Glutamatergic neuron (in vitro differentiated cells): ENCODE results near the gene ASIC4. TPM values are rescaled to one million over a fixed set of nuclear protein-coding genes. Genes with fewer than 3 reads are reported as not detected.
A peak's percentile ranks its signal among the peaks of the same experiment; 100 is the strongest.

Source experiments
- DNase-seq: peaks from one replicate; pipeline ENCODE4 v3.0.0; 2022
- H3K27ac Mint-ChIP-seq: one replicate; pipeline ENCODE4 v1.8.0; 2020; ENCODE audit warnings: mild to moderate bottlenecking, mixed read lengths, inconsistent platforms; ENCODE audit not compliant: unreplicated experiment
- H3K27me3 Mint-ChIP-seq: one replicate; pipeline ENCODE4 v1.8.0; 2020; ENCODE audit warnings: mild to moderate bottlenecking, moderate library complexity, mixed read lengths, inconsistent platforms; ENCODE audit not compliant: unreplicated experiment
- H3K36me3 Mint-ChIP-seq: one replicate; pipeline ENCODE4 v1.8.0; 2020; ENCODE audit warnings: mild to moderate bottlenecking, mixed read lengths, inconsistent platforms; ENCODE audit not compliant: unreplicated experiment
- H3K4me1 Mint-ChIP-seq: one replicate; pipeline ENCODE4 v1.8.0; 2020; ENCODE audit warnings: mild to moderate bottlenecking, low read depth, mixed read lengths, inconsistent platforms; ENCODE audit not compliant: unreplicated experiment
- H3K4me3 Mint-ChIP-seq: one replicate; pipeline ENCODE4 v1.8.0; 2020; ENCODE audit warnings: mild to moderate bottlenecking, mixed read lengths, inconsistent platforms; ENCODE audit not compliant: unreplicated experiment
- H3K9me3 Mint-ChIP-seq: one replicate; pipeline ENCODE4 v1.8.0; 2020; ENCODE audit warnings: mild to moderate bottlenecking, moderate library complexity, mixed read lengths, inconsistent platforms; ENCODE audit not compliant: unreplicated experiment
- CTCF ChIP-seq: fragments of 200-600 bp; sonication (generic); IDR thresholded peaks from one replicate; pipeline ENCODE4 v1.5.0; 2021; ENCODE audit not compliant: partially characterized antibody, unreplicated experiment
- total RNA-seq: library from RNA; stranded (reverse); fragmentation: NEBNext Ultra II Directional; extraction: Animal tissue kit (Norgen Biotek cat#: 25700); gene quantifications from one replicate; pipeline ENCODE4 v1.2.1, GENCODE V29; 2021; ENCODE audit not compliant: unreplicated experiment

ASIC4 gene
- total RNA-seq, 1 donor from 2014 or later, result 5.4 TPM

GRCh38 chr2:219536425-219536824 lies 22.1 kb downstream of the ASIC4 start:
- H3K4me3 Mint-ChIP-seq, result no peak overlapping the region
- no peak for DNase-seq
- peaks cover 4% of the 10 kb centered on the region for H3K27me3 Mint-ChIP-seq
- H3K27ac Mint-ChIP-seq, result no peak overlapping the region
- no peak for TF ChIP-seq CTCF
- H3K36me3 Mint-ChIP-seq, result no peaks in the 10 kb centered on the region
- H3K4me1 Mint-ChIP-seq, result peaks cover 25% of the 10 kb centered on the region
- peaks cover 10% of the 10 kb centered on the region for H3K9me3 Mint-ChIP-seq

GRCh38 chr2:219536967-219537366 lies 22.7 kb downstream of the ASIC4 start:
- H3K27me3 Mint-ChIP-seq, result peaks cover 2% of the 10 kb centered on the region
- H3K9me3 Mint-ChIP-seq, result peaks cover 10% of the 10 kb centered on the region
- TF ChIP-seq CTCF, result no peak
- H3K4me1 Mint-ChIP-seq, result peaks cover 25% of the 10 kb centered on the region
- no peaks in the 10 kb centered on the region for H3K36me3 Mint-ChIP-seq
- H3K27ac Mint-ChIP-seq, result peak overlapping the region; percentile 64
- no peak for DNase-seq
- H3K4me3 Mint-ChIP-seq, result no peak overlapping the region

GRCh38 chr2:219537657-219538488 lies 23.6 kb downstream of the ASIC4 start:
- Mint-ChIP-seq H3K27me3 (peaks cover 5% of the 10 kb centered on the region), H3K4me1 (peaks cover 30% of the 10 kb centered on the region), H3K27ac (no peak overlapping the region), H3K36me3 (no peaks in the 10 kb centered on the region), H3K9me3 (peaks cover 14% of the 10 kb centered on the region), H3K4me3 (no peak overlapping the region)
- peak; percentile 40 for DNase-seq
- no peak for TF ChIP-seq CTCF

GRCh38 chr2:219538504-219538951 lies 24.2 kb downstream of the ASIC4 start:
- H3K4me1 Mint-ChIP-seq, result peaks cover 30% of the 10 kb centered on the region
- peaks cover 14% of the 10 kb centered on the region for H3K9me3 Mint-ChIP-seq
- peak; percentile 10 for DNase-seq
- H3K27me3 Mint-ChIP-seq, result peaks cover 4% of the 10 kb centered on the region
- H3K36me3 Mint-ChIP-seq, result no peaks in the 10 kb centered on the region
- H3K4me3 Mint-ChIP-seq, result no peak overlapping the region
- peak overlapping the region; percentile 73 for H3K27ac Mint-ChIP-seq
- no peak for TF ChIP-seq CTCF
